GM08714 (cell line): ENCODE data around the gene C4orf50.

Experiments
- H3K4me3 ChIP-seq: fragments of 200-500 bp; sonication (Bioruptor generic); 2 replicates; pipeline ENCODE4 v1.5.1; 2014; ENCODE audit warnings: mild to moderate bottlenecking, low read length, inconsistent platforms
- ZNF274 ChIP-seq: IDR thresholded peaks from 2 replicates; pipeline ENCODE4 v1.6.1; 2012; ENCODE audit warnings: mild to moderate bottlenecking, low read depth, low read length

C4orf50 gene

DNA sequence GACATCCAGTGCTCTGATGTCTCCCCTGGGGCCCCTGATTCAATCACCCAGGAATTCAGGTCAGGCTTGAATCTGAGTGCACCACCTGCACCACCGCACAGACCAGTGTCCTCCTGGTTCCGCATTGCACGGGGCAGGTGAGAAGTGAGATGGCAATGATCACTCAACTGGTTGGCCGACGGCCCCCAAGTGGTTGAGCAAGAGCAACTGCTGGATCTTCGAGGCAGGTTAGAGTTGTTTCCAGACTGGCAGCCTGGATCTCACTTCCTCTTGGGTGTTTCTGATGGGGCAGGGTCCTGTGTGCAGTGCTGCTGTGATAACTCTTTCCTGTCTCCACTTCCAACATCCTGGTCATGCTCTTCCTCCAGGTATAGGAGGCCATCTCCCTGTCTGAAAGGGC lies 50.4 kb downstream of the C4orf50 start:
- TF ChIP-seq ZNF274 = no peak
- H3K4me3 ChIP-seq = no peak overlapping the region

- no peak for TF ChIP-seq ZNF274
- H3K4me3 ChIP-seq = no peak overlapping the region
Measured at GRCh38 chr4:5965225-5965624, 53.0 kb downstream of the C4orf50 start.

DNA sequence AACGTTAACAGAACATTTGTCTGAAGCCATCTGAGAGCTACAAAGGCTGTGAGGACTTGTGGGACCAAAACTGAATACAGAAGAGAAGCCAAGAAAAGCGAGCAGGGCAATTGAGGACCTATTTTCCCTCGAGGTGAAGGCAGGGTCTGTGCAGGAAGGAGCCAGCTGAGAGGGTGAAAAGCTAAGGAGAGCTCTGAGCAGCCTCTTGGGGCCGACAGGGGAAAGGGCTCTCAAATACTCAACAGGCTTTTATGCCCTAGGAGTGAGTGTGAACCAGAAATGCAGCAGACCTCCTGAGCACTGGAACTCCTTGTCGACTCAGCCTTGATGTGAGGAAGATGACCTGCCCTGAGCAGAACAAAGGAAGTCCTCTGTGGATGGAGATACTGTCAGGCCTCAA lies 54.2 kb downstream of the C4orf50 start:
- no peak for TF ChIP-seq ZNF274
- no peak overlapping the region for H3K4me3 ChIP-seq

DNA sequence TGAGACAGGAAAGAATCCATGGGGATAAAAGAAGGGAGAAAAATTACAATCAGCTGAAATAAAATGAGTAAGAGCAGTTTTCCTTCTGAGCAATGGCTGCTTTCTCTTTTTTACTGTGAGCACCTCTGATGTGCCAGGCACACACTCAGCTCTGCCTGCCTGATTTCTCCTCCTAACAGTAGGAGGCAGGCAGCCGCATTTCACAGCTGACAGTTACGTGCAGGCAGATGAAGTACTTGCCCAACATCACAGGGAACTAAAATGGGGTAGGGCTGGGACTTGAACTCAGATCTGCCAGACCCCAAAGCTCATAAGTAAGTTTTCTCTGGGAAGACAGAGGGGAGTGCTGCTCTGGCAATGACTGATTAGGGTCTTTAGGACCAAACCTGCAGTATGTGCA lies 54.6 kb downstream of the C4orf50 start:
- no peak overlapping the region for H3K4me3 ChIP-seq
- TF ChIP-seq ZNF274 = no peak

- H3K4me3 ChIP-seq = no peak overlapping the region
- no peak for TF ChIP-seq ZNF274
Measured at GRCh38 chr4:5962416-5962815, 55.8 kb downstream of the C4orf50 start.

GRCh38 chr4:5960252-5960880 lies 57.9 kb downstream of the C4orf50 start:
- no peak for TF ChIP-seq ZNF274
- no peak overlapping the region for H3K4me3 ChIP-seq

- TF ChIP-seq ZNF274 = no peak
- H3K4me3 ChIP-seq = no peak overlapping the region
Measured at GRCh38 chr4:5959211-5959982, 58.8 kb downstream of the C4orf50 start.

GRCh38 chr4:5958199-5958735 lies 60.0 kb downstream of the C4orf50 start:
- no peak overlapping the region for H3K4me3 ChIP-seq
- TF ChIP-seq ZNF274 = no peak

- TF ChIP-seq ZNF274 = no peak
Measured at GRCh38 chr4:5957076-5957475, 61.2 kb downstream of the C4orf50 start.

DNA sequence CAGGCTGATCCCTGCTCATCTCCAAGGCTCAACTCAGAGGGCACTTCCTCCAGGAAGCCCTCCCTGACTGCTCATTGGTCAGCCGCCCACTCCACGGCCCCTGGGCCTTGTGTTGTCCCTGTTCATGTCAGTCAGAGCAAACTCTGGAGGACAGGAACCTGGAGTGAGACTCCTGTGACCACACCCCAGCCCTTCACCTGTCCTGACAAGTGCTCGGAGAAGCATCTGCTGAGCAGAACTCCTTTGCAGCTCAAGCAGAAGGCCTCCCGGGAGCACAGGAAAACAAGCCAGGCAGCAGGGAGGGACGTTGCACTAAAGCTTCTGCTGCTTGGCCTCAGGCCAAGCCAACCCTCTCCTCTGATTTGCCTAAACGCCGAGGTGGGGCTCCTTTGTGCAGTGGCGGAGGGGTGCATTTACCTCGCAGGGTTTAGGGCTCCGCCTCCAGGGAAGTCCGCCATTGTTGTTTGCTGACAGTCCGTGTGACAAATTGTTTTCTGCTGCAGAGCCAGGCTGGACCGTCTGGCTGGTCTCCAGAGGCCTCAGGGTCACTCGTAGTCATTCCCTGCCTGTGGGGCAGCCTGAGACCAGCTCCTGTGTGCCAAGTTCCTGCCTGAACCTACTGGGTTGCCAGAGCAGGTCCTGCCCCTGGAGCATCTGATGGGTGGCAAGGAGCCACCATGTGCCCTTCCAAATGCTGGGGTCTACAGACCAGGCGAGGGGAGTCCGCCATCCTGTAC lies 61.8 kb downstream of the C4orf50 start:
- no peak overlapping the region for H3K4me3 ChIP-seq
- TF ChIP-seq ZNF274 = no peak

More at GRCh38 chr4:5957076-5957475, 61.2 kb downstream of the C4orf50 start:
- H3K4me3 ChIP-seq = no peak overlapping the region

GRCh38 chr4:5955856-5956255 lies 62.4 kb downstream of the C4orf50 start:
- H3K4me3 ChIP-seq = no peak overlapping the region

DNA sequence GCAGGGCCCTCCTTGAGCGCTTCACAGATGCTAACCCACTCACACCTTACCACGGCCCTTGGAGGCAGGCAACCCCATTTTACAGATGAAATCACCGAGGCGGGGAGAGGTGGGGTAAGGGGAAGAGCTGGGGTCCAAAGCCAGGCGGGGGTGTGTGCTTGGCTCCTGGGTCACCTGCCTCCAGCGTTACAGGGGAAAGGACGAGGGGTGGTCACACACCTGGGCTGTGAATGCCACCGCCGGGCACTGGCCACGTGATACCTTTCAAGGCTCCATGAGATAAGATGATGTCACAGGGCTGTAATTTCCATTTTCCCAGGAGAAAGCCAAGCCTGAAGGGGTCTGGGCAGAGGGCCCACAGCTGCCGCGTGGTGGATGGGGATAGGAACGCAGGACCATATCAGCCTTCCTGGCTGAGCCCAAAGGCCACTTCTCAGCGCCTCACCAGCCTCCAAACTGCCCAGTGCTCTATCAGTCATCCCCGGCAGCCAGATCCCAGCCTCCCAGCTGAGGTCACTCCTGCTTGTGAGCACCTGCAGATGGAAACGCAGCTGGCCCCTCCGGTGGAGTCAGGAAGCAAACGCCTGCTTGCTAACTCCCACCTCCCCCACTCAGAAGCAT lies 62.9 kb downstream of the C4orf50 start:
- no peak for TF ChIP-seq ZNF274
- H3K4me3 ChIP-seq = no peak overlapping the region

More at GRCh38 chr4:5955856-5956255, 62.4 kb downstream of the C4orf50 start:
- TF ChIP-seq ZNF274 = no peak

- H3K4me3 ChIP-seq = no peak overlapping the region
- TF ChIP-seq ZNF274 = no peak
Measured at GRCh38 chr4:5954056-5954760, 64.0 kb downstream of the C4orf50 start.
